ENCODE data around the gene TMCO6.
"Not testable (repeated sequence)": the region's sequence is repeated elsewhere in the genome, so short reads cannot be mapped to it uniquely, and the experiment has no call there.

Gene TMCO6

DNA sequence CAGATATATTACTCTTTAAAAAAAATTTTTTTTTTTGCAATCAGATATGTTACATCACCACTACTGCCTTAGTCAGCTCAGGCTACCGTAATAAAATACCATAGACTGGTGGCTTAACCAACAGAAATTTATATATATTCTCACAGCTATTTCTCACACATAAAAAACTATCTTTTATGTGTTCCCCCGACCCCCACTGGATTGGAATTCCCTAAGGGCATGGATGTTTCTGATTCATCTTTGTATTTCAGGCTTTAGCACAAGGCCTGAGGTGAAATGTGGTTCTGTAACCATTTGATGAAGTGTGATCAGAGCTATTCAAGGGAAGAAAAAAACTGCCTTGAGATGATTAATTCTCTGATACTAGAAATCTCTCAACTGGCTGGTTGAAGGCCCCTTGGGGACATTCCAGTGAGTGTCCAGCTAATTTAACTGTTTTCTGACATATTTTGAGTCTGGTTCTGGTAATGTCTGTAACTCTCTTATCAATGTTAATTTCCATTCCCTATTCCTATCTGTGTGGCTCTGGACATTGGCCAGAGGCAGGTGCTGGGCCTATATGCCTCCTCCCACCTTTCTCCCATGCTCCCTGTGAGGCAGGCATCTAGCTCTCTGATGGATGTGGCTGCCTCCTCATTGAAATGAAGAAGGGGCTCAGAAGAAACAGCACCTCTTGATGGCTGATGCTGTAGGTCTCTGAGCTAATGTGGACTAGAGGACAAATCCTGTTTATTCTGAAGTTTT is 8.8 kb upstream of the TMCO6 start:
- no peak for DNase-seq (ENCODE audit: low spot score)

DNA sequence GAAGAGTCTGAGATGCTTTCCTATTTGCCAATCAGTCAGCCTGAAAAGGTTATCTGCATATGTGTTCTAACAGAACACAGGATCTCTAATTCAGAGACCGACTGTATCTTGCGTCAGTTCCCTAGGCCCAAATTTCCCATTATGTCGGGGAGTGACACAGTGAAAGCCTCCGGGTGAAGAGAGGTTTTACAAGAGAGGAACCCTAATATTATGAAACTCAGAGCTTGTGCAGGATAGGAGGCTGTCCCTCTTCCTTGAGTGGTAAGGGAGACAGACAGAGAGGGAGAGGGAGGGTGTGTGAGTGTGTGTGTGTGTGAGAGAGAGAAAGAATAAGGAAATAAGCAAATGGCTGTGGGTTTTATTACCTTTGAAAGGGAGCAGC is 8.2 kb upstream of the TMCO6 start:
- DNase-seq (ENCODE audit: low spot score): peak; percentile 38

DNA sequence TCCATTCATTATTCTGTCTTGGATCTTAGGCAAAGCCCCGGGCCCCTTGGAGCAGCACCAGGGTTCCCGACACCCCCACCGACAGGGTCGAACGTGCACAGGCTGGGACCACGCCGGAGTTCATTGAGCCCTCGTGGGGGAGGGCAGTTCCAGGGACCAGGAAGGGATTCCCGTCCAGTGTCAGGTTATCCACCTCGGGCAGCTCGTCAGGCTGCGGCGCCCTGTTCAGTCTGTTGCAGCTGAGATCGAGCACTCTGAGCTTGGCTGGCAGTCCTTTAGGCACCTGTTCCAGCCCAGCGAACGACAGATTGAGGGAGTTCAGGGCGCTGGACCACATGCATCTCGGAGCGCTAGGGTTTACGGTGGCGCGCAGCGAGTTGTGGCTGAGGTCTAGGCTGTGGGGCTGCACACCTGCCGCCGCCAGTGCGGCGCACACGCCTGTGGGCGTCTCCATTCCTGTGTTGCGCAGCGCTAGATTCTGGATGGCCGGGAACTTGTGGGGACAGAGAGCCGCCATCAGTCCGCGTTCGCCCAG is 7.4 kb upstream of the TMCO6 start:
- no peak for DNase-seq (ENCODE audit: low spot score)

DNA sequence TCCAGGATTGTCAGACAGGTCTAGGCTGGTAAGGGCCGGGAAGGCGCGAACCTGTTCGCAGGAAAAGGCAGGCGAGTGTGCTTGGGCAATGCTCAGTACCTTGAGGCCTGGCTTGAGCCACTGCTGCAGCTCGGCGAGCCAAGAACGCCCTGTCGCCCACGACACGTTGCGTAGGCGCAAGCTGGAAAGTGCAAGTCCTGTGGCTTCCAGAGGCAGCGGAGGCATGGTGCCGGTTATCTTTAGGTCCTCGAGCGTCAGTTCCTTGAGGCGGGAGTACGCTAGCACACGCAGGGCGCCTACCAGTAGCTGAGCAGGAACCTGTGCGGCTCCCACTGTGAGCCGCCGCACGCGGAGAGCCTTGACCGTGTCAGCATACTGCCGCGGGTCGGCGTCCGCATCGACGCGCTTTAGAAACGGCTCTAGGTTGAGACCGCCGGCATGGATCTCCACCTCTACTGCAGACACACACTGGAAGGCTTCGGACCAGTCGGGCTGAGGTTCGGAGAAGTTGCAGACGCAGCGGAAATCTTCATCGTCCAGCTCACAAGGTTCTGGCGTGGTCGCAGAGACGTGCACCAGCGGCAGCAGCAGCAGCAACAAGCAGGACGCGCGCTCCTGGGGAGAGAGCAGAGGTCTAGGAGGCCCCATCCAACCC is 6.8 kb upstream of the TMCO6 start:
- DNase-seq (ENCODE audit: low spot score): peak; percentile 55

DNA sequence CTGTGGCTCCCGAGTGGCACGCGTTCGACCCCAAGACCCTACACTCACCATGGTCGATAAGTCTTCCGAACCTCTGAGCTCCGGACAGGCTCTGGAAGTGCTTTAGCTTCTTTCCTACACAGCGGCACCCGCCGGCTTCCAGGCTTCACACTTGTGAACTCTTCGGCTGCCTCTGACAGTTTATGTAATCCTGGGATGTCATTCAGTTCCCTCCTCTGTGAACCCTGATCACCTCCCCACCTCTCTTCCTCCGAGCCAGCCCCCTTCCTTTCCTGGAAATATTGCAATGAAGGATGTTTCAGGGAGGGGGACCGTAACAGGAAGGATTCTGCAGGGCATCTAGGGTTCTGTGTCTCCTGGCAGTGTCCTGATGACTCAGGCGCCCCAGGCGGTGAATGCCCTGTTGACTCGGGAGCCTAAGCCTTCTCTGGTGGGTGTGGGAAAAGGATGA is 6.2 kb upstream of the TMCO6 start, which contains the start of gene CD14:
Gene CD14, minus strand, starts transcription at position 155 of the 451 bp plus-strand sequence. Its CDS starts 104 bp downstream, at position 51.
- peak; percentile 37 for DNase-seq (ENCODE audit: low spot score)

DNA sequence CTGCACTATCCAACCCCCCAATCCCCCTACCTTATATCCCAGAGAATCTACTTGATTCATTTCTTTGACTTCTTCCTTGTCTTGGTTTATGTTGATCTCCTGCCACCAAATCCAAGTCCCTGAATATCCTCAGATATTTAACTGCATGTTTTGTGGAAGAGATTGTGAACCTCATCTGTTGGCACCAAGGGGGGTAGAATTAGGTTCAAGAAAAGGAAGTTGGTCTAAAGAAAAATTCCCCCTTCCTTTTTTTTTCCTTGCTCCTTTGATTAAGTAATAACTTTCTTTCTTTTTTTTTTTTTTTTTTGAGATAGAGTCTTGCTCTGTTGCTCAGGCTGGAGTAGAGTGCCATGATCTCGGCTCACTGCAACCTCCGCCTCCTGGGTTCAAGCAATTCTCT is 5.8 kb upstream of the TMCO6 start:
- no peak for DNase-seq (ENCODE audit: low spot score)

GRCh38 chr5:140634103-140634502 is 5.1 kb upstream of the TMCO6 start:
- DNase-seq (ENCODE audit: low spot score): no peak

GRCh38 chr5:140635291-140636257 is 3.7 kb upstream of the TMCO6 start:
- DNase-seq (ENCODE audit: low spot score): no peak

DNA sequence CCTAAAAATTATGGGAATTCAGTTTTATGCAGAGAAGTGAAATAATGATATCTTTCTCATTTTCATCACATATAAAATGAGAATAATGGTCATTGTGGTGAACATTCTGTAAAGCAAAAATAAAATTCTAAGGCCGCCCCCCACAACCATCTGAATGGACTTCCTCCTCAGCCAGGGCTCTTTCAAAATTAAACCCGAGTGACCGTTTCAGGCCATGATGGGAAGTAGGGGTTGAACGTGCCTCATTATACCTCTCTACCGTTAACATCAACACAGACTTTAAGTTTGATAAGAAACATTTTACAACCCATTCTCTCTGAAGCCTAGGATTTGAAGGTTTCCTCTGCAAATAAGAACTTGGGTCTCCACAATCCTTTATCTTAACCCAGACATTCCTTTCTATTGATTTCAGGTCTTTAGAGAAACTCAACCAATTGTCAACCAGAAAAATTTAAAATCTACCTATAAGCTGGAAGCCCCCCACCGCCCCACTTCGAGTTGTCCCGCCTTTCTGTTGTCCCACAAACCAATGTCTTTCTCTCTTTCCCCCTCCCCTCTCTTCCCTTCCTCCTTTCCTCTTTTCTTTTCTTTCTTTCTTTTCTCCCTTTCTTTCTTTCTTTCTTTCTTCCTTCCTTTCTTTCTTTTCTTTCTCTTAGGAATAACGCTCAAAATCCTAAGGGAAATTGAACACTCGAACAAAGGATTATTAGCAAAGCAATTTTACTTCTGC is 1.7 kb upstream of the TMCO6 start:
- DNase-seq (ENCODE audit: low spot score): no peak

GRCh38 chr5:140638898-140639147 is 428 bp upstream of the TMCO6 start:
- DNase-seq (ENCODE audit: low spot score): not testable (repeated sequence)

DNA sequence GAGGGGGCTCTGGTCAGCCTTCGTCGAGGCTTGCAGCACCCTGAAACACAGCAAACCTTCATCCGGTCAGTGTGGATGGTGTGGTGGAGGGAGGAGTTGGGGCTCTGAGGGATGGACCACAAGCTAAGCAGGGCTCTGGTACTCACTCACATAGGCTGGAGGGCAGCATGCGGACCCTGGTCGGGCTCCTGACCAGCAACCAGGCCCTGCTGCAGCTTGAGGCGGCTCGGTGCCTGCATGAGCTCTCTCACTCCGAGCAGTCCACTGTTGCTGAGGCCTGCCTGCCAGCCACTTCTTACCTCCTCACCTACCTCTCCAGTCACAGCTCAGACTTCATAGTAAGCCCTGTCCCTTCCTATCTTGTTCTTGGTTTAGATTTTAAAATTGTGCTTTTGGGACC is 2.5 kb downstream of the TMCO6 start:
- no peak for DNase-seq (ENCODE audit: low spot score)

DNA sequence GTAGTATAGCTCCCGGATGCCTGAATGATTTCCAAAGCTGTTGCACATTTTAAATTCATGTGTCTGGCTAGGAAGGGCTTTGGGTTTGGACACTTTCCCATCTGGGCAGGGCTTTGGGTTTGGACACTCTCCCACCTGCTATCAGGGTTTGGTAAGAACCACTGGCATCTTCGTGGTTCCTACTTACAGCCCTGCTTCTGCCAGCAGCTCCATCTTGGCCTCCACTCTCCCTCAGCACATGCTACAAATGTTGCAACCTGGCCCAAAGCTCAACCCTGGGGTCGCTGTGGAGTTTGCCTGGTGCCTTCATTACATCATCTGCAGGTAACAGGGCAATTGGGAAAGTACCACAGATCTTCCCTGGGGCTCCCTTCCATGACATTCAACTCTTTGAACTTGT is 3.5 kb downstream of the TMCO6 start:
- DNase-seq (ENCODE audit: low spot score): no peak

DNA sequence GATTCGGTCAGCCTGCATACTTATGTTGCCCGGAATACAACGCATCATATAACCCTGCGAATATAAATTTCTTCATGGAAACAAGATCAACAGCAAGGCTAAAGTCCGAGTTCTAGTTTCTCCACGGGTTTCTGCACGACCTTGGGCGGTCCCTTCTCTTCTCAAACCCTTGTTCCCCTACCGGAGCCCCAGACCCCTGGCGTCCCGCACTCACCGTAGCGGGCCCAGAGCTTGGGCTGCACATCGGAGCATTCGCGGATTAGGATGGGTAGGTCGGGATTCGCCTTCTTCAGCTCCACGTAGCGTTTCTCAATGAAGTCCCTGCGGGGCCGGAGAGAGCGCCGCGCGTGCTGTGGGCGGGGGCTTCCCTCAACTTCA is 7.8 kb downstream of the TMCO6 start:
- no peak for DNase-seq (ENCODE audit: low spot score)

- DNase-seq (ENCODE audit: low spot score): no peak
Observed at GRCh38 chr5:140658870-140659269, 19.6 kb downstream of the TMCO6 start.

DNA sequence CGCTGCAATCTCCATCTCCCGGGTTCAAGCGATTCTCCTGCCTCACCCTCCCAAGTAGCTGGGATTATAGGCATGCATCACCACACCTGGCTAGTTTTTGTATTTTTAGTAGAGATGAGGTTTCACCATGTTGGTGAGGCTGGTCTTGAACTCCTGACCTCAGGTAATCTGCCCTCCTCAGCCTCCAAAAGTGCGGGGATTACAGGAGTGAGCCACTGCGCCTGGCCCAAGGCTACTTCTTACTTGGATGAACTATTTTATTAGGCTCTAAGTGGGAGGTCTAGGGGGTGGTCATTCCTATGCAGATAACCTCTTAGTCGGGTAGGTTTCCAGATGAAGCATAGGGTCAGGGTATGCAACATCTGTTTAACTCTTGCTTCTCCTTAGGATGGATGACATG is 21.1 kb downstream of the TMCO6 start:
- DNase-seq (ENCODE audit: low spot score): not testable (repeated sequence)

GRCh38 chr5:140664030-140664358 is 24.7 kb downstream of the TMCO6 start:
- DNase-seq (ENCODE audit: low spot score): no peak

- peak; percentile 97 for DNase-seq (ENCODE audit: low spot score)
Observed at GRCh38 chr5:140664359-140665119, 25.3 kb downstream of the TMCO6 start, which contains the start of gene WDR55. WDR55 (plus strand) TSS chr5:140664904; CDS start chr5:140664913, 9 bp downstream.

- DNase-seq (ENCODE audit: low spot score): not testable (repeated sequence)
Observed at GRCh38 chr5:140671035-140671434, 31.8 kb downstream of the TMCO6 start.

DNA sequence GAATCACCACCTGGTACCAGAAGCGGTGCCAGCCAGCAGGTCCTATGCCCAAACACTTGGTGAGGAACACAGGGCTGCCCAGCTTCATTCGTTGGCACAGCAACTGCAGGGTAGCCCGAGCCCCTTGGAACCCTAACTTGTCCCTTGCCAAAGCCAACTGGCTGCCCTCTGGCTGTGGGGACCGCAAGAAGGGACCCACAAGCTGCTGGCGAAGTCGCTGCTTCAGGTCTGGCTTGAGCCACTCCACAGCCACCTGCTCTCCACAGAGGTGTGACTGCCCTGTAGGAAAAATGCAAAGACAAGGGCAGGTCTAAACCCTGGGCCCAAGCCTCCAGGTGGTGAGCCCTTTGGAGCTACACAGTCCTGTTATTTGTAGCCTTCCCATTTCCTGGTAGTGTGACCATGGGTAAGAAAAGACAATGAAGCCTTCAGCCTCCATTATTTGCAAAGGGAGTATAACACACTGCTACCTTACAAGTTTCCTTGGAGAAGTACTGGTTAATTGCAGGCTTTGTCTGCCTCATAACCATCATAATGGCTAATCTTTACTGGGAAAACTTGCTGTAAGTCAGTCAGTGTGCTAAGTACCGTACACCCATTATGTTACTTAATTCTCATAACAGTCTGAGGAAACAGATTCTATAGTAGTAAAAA is 32.3 kb downstream of the TMCO6 start:
- no peak for DNase-seq (ENCODE audit: low spot score)

DNA sequence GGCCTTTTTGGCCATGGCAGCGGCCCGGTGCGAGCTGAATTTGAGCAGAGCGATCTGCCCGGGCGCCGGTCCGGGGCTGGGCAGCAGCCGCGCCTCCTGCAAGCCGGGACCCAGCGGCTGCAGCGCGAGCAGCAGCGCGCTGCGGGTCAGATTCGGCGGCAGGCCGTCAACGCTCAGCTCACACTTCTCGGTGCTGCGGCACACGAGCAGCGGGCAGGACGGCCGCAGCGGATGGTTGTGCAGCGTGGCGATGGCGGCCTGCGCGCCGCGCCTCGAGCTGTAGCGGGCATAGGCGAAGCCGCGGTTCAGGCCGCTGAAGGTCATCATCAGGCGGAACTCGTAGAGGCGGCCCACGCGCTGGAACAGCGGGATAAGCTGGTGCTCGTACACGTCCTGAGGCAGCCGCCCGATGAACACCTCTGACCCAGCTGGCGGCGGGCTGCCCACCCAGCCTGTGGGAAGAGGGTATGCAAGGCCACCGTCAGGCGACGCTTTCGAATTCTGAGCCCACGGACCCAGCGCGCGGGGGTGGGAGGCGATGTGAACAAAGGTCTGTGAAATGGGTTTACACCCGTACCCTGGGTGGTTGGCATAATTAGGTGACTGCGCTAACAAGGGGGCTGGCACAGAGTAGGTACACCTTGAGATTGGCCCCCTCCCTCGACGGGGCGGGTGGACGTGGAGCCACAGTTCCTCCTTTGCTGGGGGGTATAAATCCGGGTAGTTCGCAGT is 33.4 kb downstream of the TMCO6 start:
- no peak for DNase-seq (ENCODE audit: low spot score)

Data from Ammon's horn (tissue), 1 donor.